Right lobe of liver (tissue), 6 donors: ENCODE data around the gene AFAP1. TPM values are rescaled to one million over a fixed set of nuclear protein-coding genes. Genes with fewer than 3 reads are reported as not detected.

ENCODE experiments used
- ATAC-seq, 4 donors: fragments of 200-7000 bp; cut with Tn5 transposase; one replicate each; pipeline ENCODE4 v1.9.1; 2020; ENCODE audit warnings: mild to moderate bottlenecking in 4 of 4, moderate library complexity in 4 of 4
- DNase-seq, 3 donors: peaks; one replicate each; pipeline ENCODE4 v3.0.0-alpha.2; 2020
- H3K27ac ChIP-seq, 3 donors: fragments of 200-600 bp; one replicate each; pipeline ENCODE4 v1.8.0; 2022
- H3K27me3 ChIP-seq, 2 donors: fragments of 200-600 bp; one replicate each; pipeline ENCODE4 v1.8.0; 2022
- H3K36me3 ChIP-seq, 4 donors: fragments of 200-600 bp; sonication (generic) in 1 of 4; one replicate each; pipeline versions ENCODE4 v1.5.1 to v1.8.0; 2017 to 2022; ENCODE audit warnings: control low read depth in 1 of 4
- H3K4me1 ChIP-seq, 4 donors: fragments of 200-600 bp; sonication (generic) in 1 of 4; one replicate each; pipeline versions ENCODE4 v1.5.1 to v1.8.0; 2017 to 2022; ENCODE audit warnings: control low read depth in 1 of 4
- H3K4me3 ChIP-seq, 3 donors: fragments of 200-600 bp; one replicate each; pipeline ENCODE4 v1.8.0; 2022
- H3K9me3 ChIP-seq, 4 donors: fragments of 200-600 bp; sonication (generic) in 1 of 4; one replicate each; pipeline versions ENCODE4 v1.5.1 to v1.8.0; 2017 to 2022; ENCODE audit warnings: control low read depth in 1 of 4
- CTCF ChIP-seq, 4 donors: fragments of 200-600 bp in 3 of 4; fragments of 450-650 bp in 1 of 4; IDR thresholded peaks; one replicate each; pipeline versions ENCODE4 v1.5.1 to v1.8.0; 2016 to 2022; ENCODE audit warnings: antibody characterized with exemption in 4 of 4, mild to moderate bottlenecking in 2 of 4
- POLR2A ChIP-seq: fragments of 450-650 bp; IDR thresholded peaks from one replicate; pipeline ENCODE4 v1.6.1; 2017; ENCODE audit warnings: antibody characterized with exemption, mild to moderate bottlenecking
- WGBS: methylation state at CpG from one replicate; pipeline ENCODE4 v1.1.6; 2018; ENCODE audit warnings: low coverage, low lambda C conversion rate; ENCODE audit not compliant: insufficient coverage; ENCODE audit errors: missing lambda C conversion rate; 5-methylcytosine and 5-hydroxymethylcytosine counted together
- intact Hi-C, 2 donors: fragments of 100-400 bp; cut with DNase I; formaldehyde crosslinking; loops; one replicate each; pipeline versions ENCODE4 v1.11.2 to v1.14.1; 2022
- total RNA-seq, 6 experiments: library from RNA; depleted of rRNA in 2 of 6; stranded (reverse); fragments of >200 nt in 2 of 6; fragmentation: NEBNext Ultra II Directional in 3 of 6; extraction: Animal tissue kit (Norgen Biotek cat#: 25700) in 3 of 6; gene quantifications; one replicate each; pipeline versions ENCODE4 v1.1.0 to v1.2.4, GENCODE V29; 2016 to 2023
- donor health status: DM: no; HTN: yes; CAD: no.
- donor health status: DM: no; HTN: no; CAD: no.
- donor health status: DM: no; HTN: no; CAD: no.
- donor health status: DM: no; HTN: yes; CAD: no.
- donor health status: DM: no; HTN: yes; CAD: no.

AFAP1 gene
- total RNA-seq, 6 experiments from 2014 or later = 0.95 to 3.1 (median 1.9) TPM

GRCh38 chr4:7967501-7968261 is 28.0 kb upstream of the AFAP1 start:
- no peaks in the 10 kb centered on the region for H3K27me3 ChIP-seq
- peak overlapping the region in 2 of 3 donors; percentile 3 to 69 for H3K27ac ChIP-seq
- WGBS = 80% methylated on average over 1 of the region's 21 CpGs
- peak in 1 of 3 donors; percentile 33 for DNase-seq
- H3K4me1 ChIP-seq = no peaks in the 10 kb centered on the region
- intact Hi-C loops = no loop called here
- peak; percentile 3 to 32 (median 22) for ATAC-seq
- H3K4me3 ChIP-seq = no peak overlapping the region
- TF ChIP-seq POLR2A (no peak), CTCF (IDR thresholded peaks at IDR 0.05) (no peak)
- H3K36me3 ChIP-seq = no peaks in the 10 kb centered on the region
- no peaks in the 10 kb centered on the region for H3K9me3 ChIP-seq

GRCh38 chr4:7967063-7967440 is 27.4 kb upstream of the AFAP1 start:
- Histone ChIP-seq H3K36me3 (no peaks in the 10 kb centered on the region), H3K27ac (no peak overlapping the region), H3K4me1 (no peaks in the 10 kb centered on the region), H3K4me3 (no peak overlapping the region), H3K9me3 (no peaks in the 10 kb centered on the region), H3K27me3 (no peaks in the 10 kb centered on the region)
- TF ChIP-seq CTCF (IDR thresholded peaks at IDR 0.05) (no peak), POLR2A (no peak)
- DNase-seq (no peak), ATAC-seq (no peak)
- 17% methylated on average over 1 of the region's 9 CpGs for WGBS
- intact Hi-C loops = no loop called here

GRCh38 chr4:7966281-7967062 is 26.8 kb upstream of the AFAP1 start:
- Histone ChIP-seq H3K4me3 (no peak overlapping the region), H3K27me3 (no peaks in the 10 kb centered on the region), H3K9me3 (no peaks in the 10 kb centered on the region), H3K4me1 (no peaks in the 10 kb centered on the region), H3K27ac (no peak overlapping the region), H3K36me3 (no peaks in the 10 kb centered on the region)
- ATAC-seq (no peak), DNase-seq (no peak)
- WGBS = 76% methylated on average over 7 of the region's 37 CpGs
- intact Hi-C loops = no loop called here
- no peak for TF ChIP-seq POLR2A
- no peak for TF ChIP-seq CTCF (IDR thresholded peaks at IDR 0.05)

- intact Hi-C loops = no loop called here
- peak in 1 of 3 donors; percentile 38 for DNase-seq
- peak in 3 of 4 donors; percentile 23 to 31 (median 27) for ATAC-seq
- H3K36me3 ChIP-seq = no peaks in the 10 kb centered on the region
- no peaks in the 10 kb centered on the region for H3K27me3 ChIP-seq
- no peaks in the 10 kb centered on the region for H3K9me3 ChIP-seq
- no peak overlapping the region for H3K27ac ChIP-seq
- no peaks in the 10 kb centered on the region for H3K4me1 ChIP-seq
- no peak overlapping the region for H3K4me3 ChIP-seq
- 50% methylated on average over 15 of the region's 23 CpGs for WGBS
- TF ChIP-seq CTCF (IDR thresholded peaks at IDR 0.05) (no peak), POLR2A (no peak)
Measured at GRCh38 chr4:7964890-7965662, 25.4 kb upstream of the AFAP1 start.
